Natural killer cell (primary cell): ENCODE results near the gene COL5A1. TPM values are rescaled to one million over a fixed set of nuclear protein-coding genes. Genes with fewer than 3 reads are reported as not detected.

Source experiments
- ATAC-seq, 3 donors: fragments of 150-1000 bp in 2 of 3; fragments of 200-7000 bp in 1 of 3; cut with Tn5 transposase; 1 replicate in 1 of 3; 2 replicates in 2 of 3; pipeline ENCODE4 v1.10.0; 2021; ENCODE audit warnings: mild to moderate bottlenecking in 2 of 3, moderate library complexity in 2 of 3
- DNase-seq, 2 donors: peaks; one replicate each; pipeline versions ENCODE4 v3.0.0 to v3.0.0-alpha.2; 2013 to 2021; ENCODE audit warnings: mixed read lengths in 1 of 2
- H3K27ac ChIP-seq: one replicate; pipeline ENCODE4 v1.5.1; 2013; ENCODE audit warnings: mild to moderate bottlenecking, low read length
- H3K27me3 ChIP-seq: one replicate; pipeline ENCODE4 v1.6.1; 2013; ENCODE audit warnings: low read length; ENCODE audit not compliant: control insufficient read depth, insufficient read depth
- H3K36me3 ChIP-seq: one replicate; pipeline ENCODE4 v1.6.1; 2013; ENCODE audit warnings: low read length; ENCODE audit not compliant: control insufficient read depth, insufficient read depth
- H3K4me1 ChIP-seq: one replicate; pipeline ENCODE4 v1.6.1; 2013; ENCODE audit warnings: low read length; ENCODE audit not compliant: control insufficient read depth, insufficient read depth
- H3K4me3 ChIP-seq: one replicate; pipeline ENCODE4 v1.5.1; 2013; ENCODE audit warnings: low read length
- H3K9me3 ChIP-seq: one replicate; pipeline ENCODE4 v1.6.1; 2013; ENCODE audit warnings: low read length; ENCODE audit not compliant: control insufficient read depth, insufficient read depth
- H3K27ac Mint-ChIP-seq, 2 donors: one replicate each; pipeline ENCODE4 v1.8.0; 2022; ENCODE audit warnings: mild to moderate bottlenecking in 2 of 2, mixed read lengths in 2 of 2, moderate library complexity in 1 of 2
- H3K27me3 Mint-ChIP-seq, 2 donors: one replicate each; pipeline ENCODE4 v1.8.0; 2022; ENCODE audit warnings: low read depth in 2 of 2, mixed read lengths in 2 of 2
- H3K36me3 Mint-ChIP-seq: one replicate; pipeline ENCODE4 v1.8.0; 2022; ENCODE audit warnings: mixed read lengths
- H3K4me1 Mint-ChIP-seq, 2 donors: one replicate each; pipeline ENCODE4 v1.8.0; 2022; ENCODE audit warnings: mixed read lengths in 2 of 2
- H3K4me3 Mint-ChIP-seq: one replicate; pipeline ENCODE4 v1.8.0; 2022; ENCODE audit warnings: mild to moderate bottlenecking, moderate library complexity, mixed read lengths
- H3K9me3 Mint-ChIP-seq, 2 donors: one replicate each; pipeline ENCODE4 v1.8.0; 2022; ENCODE audit warnings: mixed read lengths in 2 of 2
- CTCF ChIP-seq: fragments of 200-600 bp; IDR thresholded peaks from one replicate; pipeline ENCODE4 v1.8.0; 2022; ENCODE audit warnings: antibody characterized with exemption
- WGBS: methylation state at CpG from one replicate; pipeline ENCODE4 v1.1.7; 2013; ENCODE audit warnings: missing lambda C conversion rate; ENCODE audit not compliant: insufficient coverage; 5-methylcytosine and 5-hydroxymethylcytosine counted together
- intact Hi-C: fragments of 100-400 bp; cut with micrococcal nuclease; formaldehyde crosslinking; loops from one replicate; pipeline ENCODE4 v1.14.2; 2022
- total RNA-seq, 4 donors: library from RNA; stranded (reverse); fragments of 120-200 nt in 1 of 4; gene quantifications; one replicate each; pipeline versions ENCODE4 v1.2.3 to v1.2.4, GENCODE V29; 2013 to 2022

COL5A1 gene
- total RNA-seq, 3 donors from 2014 or later (not counting 1 experiment from before 2014, with no cell fraction given), result 0.11 to 0.28 (median 0.23) TPM

- no peaks in the 10 kb centered on the region for H3K4me1 Mint-ChIP-seq
- DNase-seq, result no peak
- H3K36me3 Mint-ChIP-seq, result peaks cover 4% of the 10 kb centered on the region
- H3K9me3 Mint-ChIP-seq, result peaks cover 0 to 1% of the 10 kb centered on the region in 2 donors
- H3K27me3 ChIP-seq, result no peaks in the 10 kb centered on the region
- no peak overlapping the region for H3K27ac Mint-ChIP-seq
- WGBS, result 84% methylated on average over 10 of the region's 10 CpGs
- no peak overlapping the region for H3K4me3 ChIP-seq
- no peaks in the 10 kb centered on the region for H3K36me3 ChIP-seq
- no peak overlapping the region for H3K27ac ChIP-seq
- no peaks in the 10 kb centered on the region for H3K4me1 ChIP-seq
- no peak for ATAC-seq
- no peak for TF ChIP-seq CTCF
- no peak overlapping the region for H3K4me3 Mint-ChIP-seq
- peaks cover 5% of the 10 kb centered on the region for H3K9me3 ChIP-seq
- intact Hi-C loops, result no loop called here
- no peaks in the 10 kb centered on the region for H3K27me3 Mint-ChIP-seq
Measured at GRCh38 chr9:134655586-134656333, 14.2 kb downstream of the COL5A1 start.

- no peak overlapping the region for H3K4me3 Mint-ChIP-seq
- 82% methylated on average over 10 of the region's 12 CpGs for WGBS
- no peak for TF ChIP-seq CTCF
- H3K36me3 Mint-ChIP-seq, result peaks cover 6% of the 10 kb centered on the region
- no peaks in the 10 kb centered on the region for H3K27me3 ChIP-seq
- peaks cover 11% of the 10 kb centered on the region for H3K9me3 ChIP-seq
- H3K4me1 Mint-ChIP-seq, result no peaks in the 10 kb centered on the region
- ATAC-seq (no peak), DNase-seq (no peak)
- H3K36me3 ChIP-seq, result no peaks in the 10 kb centered on the region
- no peak overlapping the region for H3K27ac ChIP-seq
- H3K4me1 ChIP-seq, result no peaks in the 10 kb centered on the region
- intact Hi-C loops, result no loop called here
- H3K27ac Mint-ChIP-seq, result no peak overlapping the region
- no peak overlapping the region for H3K4me3 ChIP-seq
- peaks cover 0 to 3% of the 10 kb centered on the region in 2 donors for H3K9me3 Mint-ChIP-seq
- no peaks in the 10 kb centered on the region for H3K27me3 Mint-ChIP-seq
Measured at GRCh38 chr9:134656334-134657006, 14.9 kb downstream of the COL5A1 start.

GRCh38 chr9:134657666-134658377 lies 16.2 kb downstream of the COL5A1 start:
- Histone ChIP-seq H3K27ac (no peak overlapping the region), H3K4me1 (no peaks in the 10 kb centered on the region), H3K9me3 (peaks cover 11% of the 10 kb centered on the region), H3K27me3 (no peaks in the 10 kb centered on the region), H3K4me3 (no peak overlapping the region), H3K36me3 (no peaks in the 10 kb centered on the region)
- H3K4me1 Mint-ChIP-seq, result no peaks in the 10 kb centered on the region
- intact Hi-C loops, result no loop called here
- DNase-seq, result no peak
- 89% methylated on average over 20 of the region's 20 CpGs for WGBS
- ATAC-seq, result no peak
- H3K27ac Mint-ChIP-seq, result no peak overlapping the region
- no peak overlapping the region for H3K4me3 Mint-ChIP-seq
- no peaks in the 10 kb centered on the region for H3K27me3 Mint-ChIP-seq
- peaks cover 0 to 3% of the 10 kb centered on the region in 2 donors for H3K9me3 Mint-ChIP-seq
- peaks cover 6% of the 10 kb centered on the region for H3K36me3 Mint-ChIP-seq
- TF ChIP-seq CTCF, result no peak
